IPS-NIHi7 (cell line): ENCODE data around the gene GOLGA6D.
"Not testable (repeated sequence)": the region's sequence is repeated elsewhere in the genome, so short reads cannot be mapped to it uniquely, and the experiment has no call there.

ENCODE experiments used
- DNase-seq: peaks from one replicate; pipeline ENCODE4 v3.0.0; 2012; ENCODE audit warnings: mixed read lengths; ENCODE audit errors: extremely low spot score

Gene GOLGA6D

DNA sequence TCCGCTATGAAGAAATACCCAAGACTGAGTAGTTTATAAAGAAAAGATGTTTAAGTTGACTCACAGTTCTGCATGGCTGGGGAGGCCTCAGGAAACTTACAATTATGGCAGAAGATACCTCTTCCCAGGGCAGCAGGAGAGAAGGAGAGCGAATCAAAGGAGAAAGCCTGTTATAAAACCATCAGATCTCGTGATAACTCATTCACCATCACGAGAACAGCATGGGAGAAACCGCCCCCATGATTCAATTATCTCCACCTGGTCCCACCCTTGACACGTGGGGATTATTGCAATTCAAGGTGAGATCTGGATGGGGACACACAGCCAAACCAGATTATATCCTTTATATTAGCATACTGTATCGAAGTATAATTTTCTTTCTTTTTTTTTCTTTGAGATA lies 49.5 kb downstream of the GOLGA6D start:
- DNase-seq, result not testable (repeated sequence)

DNA sequence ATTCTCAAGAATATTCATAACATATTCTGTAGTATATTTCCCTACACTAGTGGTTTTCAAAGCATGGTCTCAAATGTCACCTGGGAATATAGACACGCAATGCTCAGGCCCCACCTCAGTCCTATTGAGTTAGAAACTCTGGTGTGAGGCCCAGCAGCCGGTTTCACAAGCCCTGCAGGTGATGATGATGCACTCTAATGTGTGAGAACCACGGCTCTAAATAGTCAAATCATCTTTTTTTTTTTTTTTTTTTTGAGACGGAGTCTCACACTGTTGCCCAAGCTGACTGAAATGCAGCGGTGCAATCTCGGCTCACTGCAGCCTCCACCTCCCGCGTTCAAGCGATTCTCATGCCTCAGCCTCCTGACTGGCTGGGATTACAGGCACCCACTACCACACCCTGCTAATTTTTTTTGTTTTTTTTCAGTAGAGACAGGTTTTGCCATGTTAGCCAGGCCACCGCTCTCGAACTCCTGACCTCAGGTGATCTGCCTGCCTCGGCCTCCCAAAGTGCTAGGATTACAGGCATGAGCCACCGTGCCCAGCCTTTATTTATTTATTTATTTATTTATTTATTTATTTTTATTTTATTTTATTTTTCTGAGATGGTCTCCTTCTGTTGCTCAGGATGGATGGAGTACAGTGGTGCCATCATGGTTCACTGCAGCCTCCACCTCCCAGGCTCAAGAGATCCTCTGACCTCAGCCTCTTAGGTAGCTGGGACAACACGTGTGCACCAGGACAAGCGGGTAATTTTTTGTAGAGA lies 51.2 kb downstream of the GOLGA6D start:
- not testable (repeated sequence) for DNase-seq

DNA sequence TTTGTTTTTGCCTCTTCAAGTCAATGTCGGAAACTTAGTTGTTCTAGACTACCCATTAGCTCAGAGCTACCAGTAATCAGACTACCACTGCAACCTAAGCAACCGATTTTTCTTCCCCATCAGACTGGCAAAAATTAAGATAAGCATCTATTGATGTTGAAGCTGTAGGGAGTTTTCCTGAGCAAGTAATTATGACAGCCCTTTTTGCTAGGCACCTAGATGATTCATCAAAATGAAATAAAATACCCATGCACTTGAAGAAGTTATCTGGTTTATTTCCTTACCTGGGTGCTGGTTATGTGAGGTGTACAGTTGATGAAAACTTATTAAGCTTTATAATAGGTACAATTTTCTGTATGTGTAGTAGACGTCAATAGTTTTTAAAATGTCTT lies 52.7 kb downstream of the GOLGA6D start:
- DNase-seq, result no peak

DNA sequence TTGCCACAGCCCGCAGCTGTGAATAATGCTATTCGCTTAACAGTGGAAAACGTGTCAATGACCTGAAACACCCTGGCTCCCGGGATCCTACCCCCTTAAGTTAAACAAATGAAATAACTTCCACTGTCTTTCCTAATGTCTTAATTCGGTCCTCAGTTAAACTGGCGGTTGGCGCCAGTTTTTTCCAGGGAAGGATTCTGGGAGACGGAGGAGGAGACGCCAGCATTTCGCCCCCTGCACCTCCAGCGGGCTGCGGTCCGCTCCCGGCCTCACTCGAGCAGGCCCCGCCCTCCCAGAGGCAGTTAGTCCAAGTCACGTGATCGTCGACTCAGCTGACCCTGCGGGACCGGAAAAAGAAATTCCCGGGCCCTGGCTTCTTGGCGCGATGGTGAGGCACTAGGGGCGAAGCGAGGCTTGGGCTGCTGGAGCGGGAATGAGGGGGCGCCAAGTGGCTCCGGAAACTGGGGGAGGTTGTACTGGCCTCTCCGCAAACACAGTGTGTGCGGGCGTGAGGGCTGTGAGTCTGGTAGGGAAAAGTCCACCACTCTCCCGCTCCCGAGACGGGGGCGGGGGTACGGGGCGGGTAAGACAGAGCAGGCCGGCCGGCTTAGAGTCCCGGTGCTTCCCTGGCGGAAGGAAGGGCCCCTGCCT lies 53.2 kb downstream of the GOLGA6D start, which contains the start of gene COMMD4:
Gene COMMD4 (plus strand): TSS at position 359 of the 651 bp plus-strand sequence. CDS start 27 bp downstream, at position 386.
- peak; percentile 79 for DNase-seq

DNA sequence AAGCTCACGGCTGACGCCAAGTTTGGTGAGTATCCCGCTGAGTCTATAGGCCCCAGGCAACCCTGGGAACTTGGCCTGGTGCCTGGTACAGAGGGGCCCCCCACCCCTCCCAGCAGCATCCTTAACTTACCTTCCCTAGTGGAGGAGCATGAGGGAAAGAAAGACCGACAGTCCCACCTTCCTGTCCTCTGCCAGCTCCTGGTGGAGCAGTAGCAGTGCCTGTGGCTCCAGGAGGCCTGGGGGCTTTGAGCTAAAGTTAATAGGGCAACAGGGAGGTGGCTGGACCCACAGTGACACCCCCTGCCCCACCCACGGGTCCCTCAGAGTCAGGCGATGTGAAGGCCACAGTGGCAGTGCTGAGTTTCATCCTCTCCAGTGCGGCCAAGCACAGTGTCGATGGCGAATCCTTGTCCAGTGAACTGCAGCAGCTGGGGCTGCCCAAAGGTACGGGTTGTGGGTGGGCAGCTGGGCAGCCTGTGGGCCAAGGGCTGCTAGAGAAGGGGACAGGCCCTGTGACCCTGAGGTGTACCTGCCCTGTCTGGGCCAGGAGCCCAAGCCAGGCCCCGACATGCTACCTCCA lies 56.1 kb downstream of the GOLGA6D start:
- DNase-seq, result no peak

DNA sequence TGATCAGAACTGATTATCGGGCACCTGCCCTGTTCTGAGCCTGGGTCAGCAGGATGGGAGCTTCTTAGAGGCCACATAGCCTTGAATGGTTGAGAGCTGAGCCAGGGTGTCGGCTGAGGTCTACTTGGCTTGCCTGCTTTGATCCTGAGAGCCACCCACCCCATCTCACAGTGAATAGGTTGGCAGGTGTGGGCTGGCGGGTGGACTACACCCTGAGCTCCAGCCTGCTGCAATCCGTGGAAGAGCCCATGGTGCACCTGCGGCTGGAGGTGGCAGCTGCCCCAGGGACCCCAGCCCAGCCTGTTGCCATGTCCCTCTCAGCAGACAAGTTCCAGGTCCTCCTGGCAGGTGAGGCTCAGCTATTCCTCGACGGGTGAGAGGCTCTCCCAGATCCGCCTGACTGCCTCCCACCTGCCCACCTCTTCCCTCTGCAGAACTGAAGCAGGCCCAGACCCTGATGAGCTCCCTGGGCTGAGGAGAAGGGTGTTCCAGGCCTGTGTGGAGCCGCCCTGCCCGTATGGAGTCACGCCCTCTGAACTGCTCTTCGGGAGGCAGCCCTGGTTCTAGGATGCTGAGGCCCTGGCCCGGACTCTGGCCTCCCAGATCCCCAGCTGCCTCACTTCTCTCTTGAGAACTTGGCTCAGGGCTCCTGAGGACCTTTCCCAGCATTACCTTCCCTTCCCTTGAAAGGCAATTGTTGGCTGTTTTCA lies 57.1 kb downstream of the GOLGA6D start:
- DNase-seq, result no peak

DNA sequence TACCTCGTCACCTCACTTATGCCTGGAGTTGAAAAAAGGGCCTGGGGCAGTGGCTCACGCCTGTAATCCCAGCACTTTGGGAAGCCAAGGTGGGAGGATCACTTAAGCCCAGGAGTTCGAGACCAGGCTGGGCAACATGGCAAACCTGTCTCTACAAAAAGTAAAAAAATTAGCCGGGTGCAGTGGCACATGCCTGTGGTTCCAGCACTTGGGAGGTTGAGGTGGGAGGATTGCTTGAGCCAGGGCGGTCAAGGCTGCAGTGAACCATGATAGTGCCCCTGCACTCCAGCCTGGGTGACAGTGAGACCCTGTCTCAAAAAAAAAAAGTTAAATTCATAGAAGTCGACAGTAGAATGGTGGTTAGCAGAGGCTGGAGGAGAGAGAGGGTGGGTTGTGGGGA lies 59.6 kb downstream of the GOLGA6D start:
- DNase-seq, result no peak

DNA sequence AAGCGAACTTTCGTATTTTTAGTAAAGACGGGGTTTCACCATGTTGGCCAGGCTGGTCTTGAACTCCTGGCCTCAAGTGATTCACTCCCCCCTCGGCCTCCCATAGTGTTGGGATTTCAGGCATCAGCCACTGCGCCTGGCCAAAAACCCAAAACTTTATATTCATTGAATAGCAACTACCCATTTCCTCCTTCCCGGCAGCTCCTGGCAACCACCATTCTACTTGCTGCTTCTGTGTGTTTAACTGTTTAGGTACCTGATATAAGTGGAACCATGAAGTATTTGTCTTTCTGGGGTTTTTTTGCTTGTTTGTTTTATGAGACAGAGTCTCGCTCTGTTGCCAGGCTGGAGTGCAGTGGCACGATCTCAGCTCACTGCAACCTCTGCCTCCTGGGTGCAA lies 61.3 kb downstream of the GOLGA6D start:
- DNase-seq, result not testable (repeated sequence)
